SK-N-SH treated with all-trans-retinoic acid at 6 μM for 48 hours (cell line): ENCODE measurements around the gene IMPA2.

ENCODE experiments used
- ATAC-seq: fragments of 200-7000 bp; cut with Tn5 transposase; 3 replicates; pipeline ENCODE4 v1.9.1; 2020; ENCODE audit warnings: mild to moderate bottlenecking, moderate library complexity
- ARNTL ChIP-seq: fragments of 450-650 bp; formaldehyde crosslinking; IDR thresholded peaks from 2 replicates; pipeline ENCODE4 v1.5.0; 2020; ENCODE audit warnings: low read depth, mild to moderate bottlenecking, moderate library complexity, borderline replicate concordance
- BACH2 ChIP-seq: fragments of 250-450 bp; sonication (Bioruptor Pico); IDR thresholded peaks from 2 replicates; pipeline ENCODE4 v1.9.0; 2021; ENCODE audit warnings: mild to moderate bottlenecking, borderline replicate concordance
- CREB5 ChIP-seq: fragments of 250-450 bp; sonication (Bioruptor Pico); IDR thresholded peaks from 2 replicates; pipeline ENCODE4 v1.5.1; 2020; ENCODE audit warnings: low read depth, mild to moderate bottlenecking, moderate library complexity
- CSDC2 ChIP-seq: fragments of 250-450 bp; sonication (Bioruptor Pico); IDR thresholded peaks from 2 replicates; pipeline ENCODE4 v1.5.0; 2020; ENCODE audit warnings: mild to moderate bottlenecking, moderate library complexity
- CSRNP3 ChIP-seq: fragments of 250-450 bp; sonication (Bioruptor Pico); IDR thresholded peaks from 2 replicates; pipeline ENCODE4 v1.5.1; 2021; ENCODE audit warnings: mild to moderate bottlenecking, moderate library complexity
- ESRRG ChIP-seq: fragments of 250-450 bp; sonication (Bioruptor Pico); IDR thresholded peaks from 2 replicates; pipeline ENCODE4 v1.6.1; 2021; ENCODE audit warnings: mild to moderate bottlenecking
- GLIS3 ChIP-seq: fragments of 250-450 bp; sonication (Bioruptor Pico); IDR thresholded peaks from 2 replicates; pipeline ENCODE4 v1.5.0; 2020; ENCODE audit warnings: mild to moderate bottlenecking, moderate library complexity
- ISL1 ChIP-seq: fragments of 250-450 bp; sonication (Bioruptor Pico); IDR thresholded peaks from 2 replicates; pipeline ENCODE4 v2.1.2; 2022; ENCODE audit warnings: mild to moderate bottlenecking, moderate library complexity
- OSR1 ChIP-seq: fragments of 250-450 bp; sonication (Bioruptor Pico); IDR thresholded peaks from 2 replicates; pipeline ENCODE4 v1.8.0; 2022; ENCODE audit warnings: moderate library complexity, mild to moderate bottlenecking, inconsistent platforms
- PATZ1 ChIP-seq: fragments of 250-450 bp; sonication (Bioruptor Pico); IDR thresholded peaks from 2 replicates; pipeline ENCODE4 v1.8.0; 2020; ENCODE audit warnings: mild to moderate bottlenecking, moderate library complexity, borderline replicate concordance
- POU6F1 ChIP-seq: fragments of 250-450 bp; sonication (Bioruptor Pico); IDR thresholded peaks from 2 replicates; pipeline ENCODE4 v1.8.0; 2021; ENCODE audit warnings: low read depth, mild to moderate bottlenecking, moderate library complexity, borderline replicate concordance
- PPARA ChIP-seq: fragments of 250-450 bp; sonication (Bioruptor Pico); IDR thresholded peaks from 2 replicates; pipeline ENCODE4 v1.5.0; 2020; ENCODE audit warnings: mild to moderate bottlenecking, borderline replicate concordance
- SNAI2 ChIP-seq: fragments of 250-450 bp; sonication (Bioruptor Pico); IDR thresholded peaks from 2 replicates; pipeline ENCODE4 v1.5.0; 2020; ENCODE audit warnings: mild to moderate bottlenecking, moderate library complexity
- TCF4 ChIP-seq: fragments of 250-450 bp; sonication (Bioruptor Pico); IDR thresholded peaks from 2 replicates; pipeline ENCODE4 v1.8.0; 2021; ENCODE audit warnings: mild to moderate bottlenecking, moderate library complexity, borderline replicate concordance
- TSHZ2 ChIP-seq: fragments of 250-450 bp; sonication (Bioruptor Pico); IDR thresholded peaks from 2 replicates; pipeline ENCODE4 v1.5.0; 2020; ENCODE audit warnings: mild to moderate bottlenecking, moderate library complexity
- ZC3H10 ChIP-seq: fragments of 250-450 bp; sonication (Bioruptor Pico); IDR thresholded peaks from 2 replicates; pipeline ENCODE4 v1.5.1; 2021; ENCODE audit warnings: mild to moderate bottlenecking, moderate library complexity
- ZFP3 ChIP-seq: fragments of 250-450 bp; sonication (Bioruptor Pico); IDR thresholded peaks from 2 replicates; pipeline ENCODE4 v1.5.0; 2020; ENCODE audit warnings: mild to moderate bottlenecking, moderate library complexity
- ZFP30 ChIP-seq: fragments of 450-650 bp; formaldehyde crosslinking; IDR thresholded peaks from 2 replicates; pipeline ENCODE4 v1.5.0; 2022; ENCODE audit warnings: mild to moderate bottlenecking, moderate library complexity
- ZNF565 ChIP-seq: fragments of 450-650 bp; formaldehyde crosslinking; conservative IDR thresholded peaks from 2 replicates; pipeline ENCODE4 v1.5.0; 2020; ENCODE audit warnings: low read depth, mild to moderate bottlenecking, moderate library complexity
- ZNF70 ChIP-seq: fragments of 450-650 bp; formaldehyde crosslinking; IDR thresholded peaks from 2 replicates; pipeline ENCODE4 v1.5.0; 2020; ENCODE audit warnings: mild to moderate bottlenecking, moderate library complexity
- ZNF8 ChIP-seq: fragments of 450-650 bp; formaldehyde crosslinking; IDR thresholded peaks from 2 replicates; pipeline ENCODE4 v1.5.0; 2020; ENCODE audit warnings: mild to moderate bottlenecking, moderate library complexity

The IMPA2 gene

GRCh38 chr18:12023375-12023774, 42.1 kb downstream of the IMPA2 start:
- no peak for ATAC-seq
- TF ChIP-seq ARNTL (CRISPR knock-in tag) (no peak), GLIS3 (CRISPR knock-in tag) (no peak), PATZ1 (CRISPR knock-in tag) (no peak), SNAI2 (CRISPR knock-in tag) (no peak), ISL1 (CRISPR knock-in tag) (no peak), ZFP30 (CRISPR knock-in tag) (no peak), ZFP3 (no peak), CSRNP3 (CRISPR knock-in tag) (no peak), ZC3H10 (no peak), ZNF565 (CRISPR knock-in tag) (no peak), BACH2 (no peak), ZNF8 (no peak), CSDC2 (no peak), TSHZ2 (CRISPR knock-in tag) (no peak), TCF4 (no peak), ZNF70 (no peak)
- TF ChIP-seq, all 23 proteins: peak for 0

- no peak for TF ChIP-seq ZNF565 (CRISPR knock-in tag)
- ATAC-seq, result no peak
Observed at GRCh38 chr18:12026562-12026961, 45.3 kb downstream of the IMPA2 start.

- ATAC-seq, result no peak
- TF ChIP-seq CSRNP3 (CRISPR knock-in tag), result no peak
- no peak for TF ChIP-seq ARNTL (CRISPR knock-in tag)
Observed at GRCh38 chr18:12027046-12027445, 45.7 kb downstream of the IMPA2 start.

GRCh38 chr18:12027480-12027879, 46.2 kb downstream of the IMPA2 start:
- TF ChIP-seq ESRRG, result no peak
- TF ChIP-seq ISL1 (CRISPR knock-in tag), result no peak
- no peak for TF ChIP-seq CSRNP3 (CRISPR knock-in tag)
- TF ChIP-seq PPARA (CRISPR knock-in tag), result no peak
- TF ChIP-seq OSR1 (CRISPR knock-in tag), result no peak
- TF ChIP-seq ZC3H10, result no peak
- TF ChIP-seq POU6F1 (CRISPR knock-in tag), result no peak
- TF ChIP-seq CSDC2, result no peak
- no peak for TF ChIP-seq ZFP3
- TF ChIP-seq SNAI2 (CRISPR knock-in tag), result no peak
- no peak for TF ChIP-seq CREB5 (CRISPR knock-in tag)
- TF ChIP-seq TCF4, result no peak
- no peak for TF ChIP-seq ZNF565 (CRISPR knock-in tag)
- TF ChIP-seq, all 23 proteins: peak for 0
- ATAC-seq, result no peak
